Lower leg skin (tissue), 3 donors: ENCODE measurements around the gene DCAF15.

Experiments used
- CTCF ChIP-seq, 3 donors: fragments of 450-650 bp; IDR thresholded peaks; one replicate each; pipeline ENCODE4 v1.5.1; 2016; ENCODE audit warnings: antibody characterized with exemption in 3 of 3, mild to moderate bottlenecking in 3 of 3, moderate library complexity in 2 of 3
- POLR2A ChIP-seq, 2 donors: fragments of 450-650 bp; IDR thresholded peaks; one replicate each; pipeline ENCODE4 v1.6.1; 2016 to 2017; ENCODE audit warnings: antibody characterized with exemption in 2 of 2, mild to moderate bottlenecking in 1 of 2, moderate library complexity in 1 of 2

DNA sequence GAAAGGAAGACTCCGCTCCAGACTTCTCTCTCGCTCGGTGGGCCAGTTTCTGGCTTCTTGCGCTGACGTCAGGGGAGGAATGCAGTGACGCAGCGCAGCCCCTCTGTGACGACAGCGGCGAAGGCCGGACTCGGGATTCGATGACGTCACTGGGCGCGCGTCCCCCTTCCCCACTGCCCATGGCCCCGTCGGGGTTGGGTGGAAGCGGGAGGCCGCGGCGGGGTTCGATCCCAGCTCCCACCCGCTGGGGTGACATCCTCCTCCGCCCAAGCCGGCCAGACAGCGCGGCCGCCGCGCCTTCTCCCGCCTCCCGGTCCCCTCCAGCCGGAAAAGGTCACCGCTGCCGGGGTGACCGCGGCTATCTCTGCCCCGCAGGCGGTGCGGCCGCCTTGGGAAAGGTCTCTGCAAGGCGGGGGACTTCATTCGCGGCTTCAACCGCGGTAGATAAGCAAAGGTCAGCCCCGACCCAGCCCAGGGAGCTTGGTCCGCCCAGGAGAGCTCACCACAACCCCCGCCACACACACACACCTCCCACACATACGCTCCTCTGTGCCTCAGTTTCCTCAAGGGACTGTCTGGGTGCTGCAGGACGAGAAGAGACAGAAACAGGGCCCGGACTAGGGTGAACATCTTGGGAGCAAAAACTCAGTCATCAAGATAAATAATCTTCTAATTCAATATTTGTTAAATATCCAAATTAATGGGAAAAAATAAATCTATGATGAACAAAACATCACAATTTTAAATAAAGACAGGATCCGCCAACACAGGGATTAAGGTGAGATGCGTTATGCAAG lies 54.7 kb downstream of the DCAF15 start:
- TF ChIP-seq CTCF (IDR thresholded peaks at IDR 0.05) (no peak), POLR2A (IDR thresholded peaks at IDR 0.05) (no peak)
